Fibroblast of the conjunctiva (primary cell): Measurements from ENCODE around the gene SLC25A43.
"Not testable (repeated sequence)": the region's sequence is repeated elsewhere in the genome, so short reads cannot be mapped to it uniquely, and the experiment has no call there.

Source experiments
- DNase-seq: peaks from one replicate; pipeline ENCODE4 v3.0.0-alpha.2; 2010; ENCODE audit warnings: low read depth

Gene SLC25A43

GRCh38 chrX:119398974-119399771, at the start of gene SLC25A43:
SLC25A43 (plus strand) TSS chrX:119399336; CDS start chrX:119399404, 68 bp downstream.
- DNase-seq, result no peak

- no peak for DNase-seq
Observed at GRCh38 chrX:119359618-119360382, 39.3 kb upstream of the SLC25A43 start.

GRCh38 chrX:119361451-119361850, 37.7 kb upstream of the SLC25A43 start:
- DNase-seq, result not testable (repeated sequence)

- DNase-seq, result not testable (repeated sequence)
Observed at GRCh38 chrX:119362074-119362473, 37.1 kb upstream of the SLC25A43 start.

- no peak for DNase-seq
Observed at GRCh38 chrX:119363391-119363790, 35.7 kb upstream of the SLC25A43 start.

- not testable (repeated sequence) for DNase-seq
Observed at GRCh38 chrX:119371861-119372260, 27.3 kb upstream of the SLC25A43 start.

- DNase-seq, result no peak
Observed at GRCh38 chrX:119374736-119375135, 24.4 kb upstream of the SLC25A43 start.

GRCh38 chrX:119375561-119375960, 23.6 kb upstream of the SLC25A43 start:
- no peak for DNase-seq

- DNase-seq, result no peak
Observed at GRCh38 chrX:119376312-119376711, 22.8 kb upstream of the SLC25A43 start.

GRCh38 chrX:119381349-119381944, 17.7 kb upstream of the SLC25A43 start:
- DNase-seq, result no peak

GRCh38 chrX:119382606-119383005, 16.5 kb upstream of the SLC25A43 start:
- DNase-seq, result no peak

- DNase-seq, result not testable (repeated sequence)
Observed at GRCh38 chrX:119386685-119387084, 12.5 kb upstream of the SLC25A43 start.

- DNase-seq, result not testable (repeated sequence)
Observed at GRCh38 chrX:119387426-119387825, 11.7 kb upstream of the SLC25A43 start.

- no peak for DNase-seq
Observed at GRCh38 chrX:119389214-119389613, 9.9 kb upstream of the SLC25A43 start.

- no peak for DNase-seq
Observed at GRCh38 chrX:119389871-119390501, 9.2 kb upstream of the SLC25A43 start.

- no peak for DNase-seq
Observed at GRCh38 chrX:119391279-119391678, 7.9 kb upstream of the SLC25A43 start.

GRCh38 chrX:119393144-119393543, 6.0 kb upstream of the SLC25A43 start:
- DNase-seq, result no peak

GRCh38 chrX:119398587-119398973, 556 bp upstream of the SLC25A43 start:
- DNase-seq, result no peak

GRCh38 chrX:119399772-119400101, 601 bp downstream of the SLC25A43 start:
- no peak for DNase-seq

- no peak for DNase-seq
Observed at GRCh38 chrX:119401569-119401968, 2.4 kb downstream of the SLC25A43 start.

- DNase-seq, result no peak
Observed at GRCh38 chrX:119402588-119402987, 3.5 kb downstream of the SLC25A43 start.

GRCh38 chrX:119406776-119407175, 7.6 kb downstream of the SLC25A43 start:
- no peak for DNase-seq
